C4-2B (cell line): ENCODE data around the gene HOXB9.

Source experiments
- ZFX ChIP-seq: fragments of 450-650 bp; IDR thresholded peaks from 2 replicates; pipeline ENCODE4 v1.6.1; 2017
- TF ChIP-seq, protein P1 (sequence below): fragments of 450-650 bp; conservative IDR thresholded peaks from 2 replicates; pipeline ENCODE4 v1.5.1; 2017; ENCODE audit warnings: mild to moderate bottlenecking

DNA sequence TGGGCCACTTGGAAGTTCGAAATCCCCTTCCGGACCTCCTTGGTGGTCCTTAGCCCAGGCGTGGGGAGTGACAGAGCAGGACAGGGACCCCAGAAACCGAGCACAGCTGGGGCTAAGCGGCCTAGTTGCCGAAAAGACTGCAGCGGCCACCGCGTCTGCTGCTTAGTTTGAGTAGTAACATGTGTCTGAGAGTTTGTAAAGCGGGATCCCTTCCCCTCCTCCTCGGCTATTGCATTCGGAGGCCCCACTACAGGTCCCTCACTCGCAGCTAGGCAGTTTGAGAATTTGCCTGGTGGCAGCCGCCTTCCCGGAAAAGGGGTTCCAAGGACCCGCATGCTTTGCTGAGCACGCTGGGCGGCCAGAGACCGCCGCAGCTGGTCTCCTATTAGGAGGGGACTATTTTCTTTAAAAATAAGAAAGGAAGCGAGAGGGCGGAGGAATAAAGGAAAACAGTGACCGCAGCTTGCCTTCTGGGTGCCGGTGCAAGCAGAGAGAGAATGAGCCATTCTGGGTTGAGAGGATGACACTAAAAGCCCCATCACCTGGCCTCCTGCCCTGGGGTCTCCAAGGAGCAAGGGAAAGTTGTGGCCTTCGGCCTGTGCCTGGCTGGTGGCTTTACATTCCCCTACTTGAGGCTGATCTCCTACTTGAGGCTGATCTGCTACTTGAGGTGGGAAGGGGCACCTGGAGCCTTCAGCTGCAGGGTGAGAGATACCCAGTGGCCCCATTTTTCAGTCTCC lies 31.4 kb downstream of the HOXB9 start:
- TF ChIP-seq, protein P1, sequence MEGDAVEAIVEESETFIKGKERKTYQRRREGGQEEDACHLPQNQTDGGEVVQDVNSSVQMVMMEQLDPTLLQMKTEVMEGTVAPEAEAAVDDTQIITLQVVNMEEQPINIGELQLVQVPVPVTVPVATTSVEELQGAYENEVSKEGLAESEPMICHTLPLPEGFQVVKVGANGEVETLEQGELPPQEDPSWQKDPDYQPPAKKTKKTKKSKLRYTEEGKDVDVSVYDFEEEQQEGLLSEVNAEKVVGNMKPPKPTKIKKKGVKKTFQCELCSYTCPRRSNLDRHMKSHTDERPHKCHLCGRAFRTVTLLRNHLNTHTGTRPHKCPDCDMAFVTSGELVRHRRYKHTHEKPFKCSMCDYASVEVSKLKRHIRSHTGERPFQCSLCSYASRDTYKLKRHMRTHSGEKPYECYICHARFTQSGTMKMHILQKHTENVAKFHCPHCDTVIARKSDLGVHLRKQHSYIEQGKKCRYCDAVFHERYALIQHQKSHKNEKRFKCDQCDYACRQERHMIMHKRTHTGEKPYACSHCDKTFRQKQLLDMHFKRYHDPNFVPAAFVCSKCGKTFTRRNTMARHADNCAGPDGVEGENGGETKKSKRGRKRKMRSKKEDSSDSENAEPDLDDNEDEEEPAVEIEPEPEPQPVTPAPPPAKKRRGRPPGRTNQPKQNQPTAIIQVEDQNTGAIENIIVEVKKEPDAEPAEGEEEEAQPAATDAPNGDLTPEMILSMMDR, result no peak
- TF ChIP-seq ZFX, result no peak
